GM23338 (cell line): Measurements from ENCODE around the gene PAX5.

Experiments used
- CREB1 ChIP-seq: fragments of 250-450 bp; sonication (Bioruptor Pico); IDR thresholded peaks from 2 replicates; pipeline ENCODE4 v1.5.0; 2020; ENCODE audit warnings: low read depth, mild to moderate bottlenecking, moderate library complexity
- EZH2phosphoT487 ChIP-seq: fragments of 200-600 bp; sonication (generic); IDR thresholded peaks from one replicate; pipeline ENCODE4 v1.8.1; 2018; ENCODE audit warnings: antibody characterized with exemption; ENCODE audit not compliant: unreplicated experiment
- JUNB ChIP-seq: IDR thresholded peaks from one replicate; pipeline ENCODE4 v1.6.1; 2016; ENCODE audit warnings: antibody characterized with exemption; ENCODE audit not compliant: unreplicated experiment
- ZNF114 ChIP-seq: fragments of 250-450 bp; sonication (Bioruptor Pico); IDR thresholded peaks from 2 replicates; pipeline ENCODE4 v1.5.0; 2020; ENCODE audit warnings: mild to moderate bottlenecking, moderate library complexity
- ZNF331 ChIP-seq: fragments of 250-450 bp; sonication (Bioruptor Pico); IDR thresholded peaks from 2 replicates; pipeline ENCODE4 v1.5.0; 2020; ENCODE audit warnings: low read depth, mild to moderate bottlenecking, moderate library complexity
- TF ChIP-seq, protein P1 (sequence below), 2 experiments: fragments of 200-600 bp in 1 of 2; sonication (generic) in 1 of 2; conservative IDR thresholded peaks; 2 replicates each; pipeline versions ENCODE4 v1.5.1 to v1.6.1; 2016 to 2017; ENCODE audit warnings: antibody characterized with exemption in 2 of 2, low read depth in 2 of 2, mild to moderate bottlenecking in 2 of 2, moderate library complexity in 1 of 2

DNA sequence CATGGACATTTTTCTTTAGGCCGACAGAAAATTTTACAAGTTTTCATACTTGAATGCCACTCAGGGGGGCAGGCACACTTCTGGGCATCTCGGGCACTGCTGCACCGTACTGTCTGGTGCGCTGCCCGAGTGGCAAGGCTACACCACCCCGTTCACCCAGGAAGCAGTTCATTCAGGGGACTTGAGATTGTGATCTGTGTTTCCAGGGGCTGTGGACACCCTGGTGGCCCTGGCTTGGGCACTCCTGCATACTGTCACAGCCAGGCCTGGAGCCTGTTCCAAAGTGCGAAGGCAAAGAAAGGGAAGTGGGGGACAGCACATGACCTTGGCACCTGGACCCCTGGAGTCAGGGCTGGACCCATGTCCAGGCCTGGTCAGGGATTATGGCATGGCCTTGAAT, 197.6 kb downstream of the PAX5 start:
- TF ChIP-seq, protein P1, sequence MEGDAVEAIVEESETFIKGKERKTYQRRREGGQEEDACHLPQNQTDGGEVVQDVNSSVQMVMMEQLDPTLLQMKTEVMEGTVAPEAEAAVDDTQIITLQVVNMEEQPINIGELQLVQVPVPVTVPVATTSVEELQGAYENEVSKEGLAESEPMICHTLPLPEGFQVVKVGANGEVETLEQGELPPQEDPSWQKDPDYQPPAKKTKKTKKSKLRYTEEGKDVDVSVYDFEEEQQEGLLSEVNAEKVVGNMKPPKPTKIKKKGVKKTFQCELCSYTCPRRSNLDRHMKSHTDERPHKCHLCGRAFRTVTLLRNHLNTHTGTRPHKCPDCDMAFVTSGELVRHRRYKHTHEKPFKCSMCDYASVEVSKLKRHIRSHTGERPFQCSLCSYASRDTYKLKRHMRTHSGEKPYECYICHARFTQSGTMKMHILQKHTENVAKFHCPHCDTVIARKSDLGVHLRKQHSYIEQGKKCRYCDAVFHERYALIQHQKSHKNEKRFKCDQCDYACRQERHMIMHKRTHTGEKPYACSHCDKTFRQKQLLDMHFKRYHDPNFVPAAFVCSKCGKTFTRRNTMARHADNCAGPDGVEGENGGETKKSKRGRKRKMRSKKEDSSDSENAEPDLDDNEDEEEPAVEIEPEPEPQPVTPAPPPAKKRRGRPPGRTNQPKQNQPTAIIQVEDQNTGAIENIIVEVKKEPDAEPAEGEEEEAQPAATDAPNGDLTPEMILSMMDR (conservative IDR thresholded peaks at IDR 0.05; ENCODE audit: low read depth in 2 of 2): no peak
- TF ChIP-seq CREB1 (CRISPR knock-in tag) (no peak), JUNB (no peak), EZH2phosphoT487 (no peak), ZNF114 (CRISPR knock-in tag) (no peak), ZNF331 (CRISPR knock-in tag) (no peak)
